Lung (tissue), 12 donors: ENCODE data around the gene SMAD6. TPM values are rescaled to one million over a fixed set of nuclear protein-coding genes. Genes with fewer than 3 reads are reported as not detected.

Experiments used
- ATAC-seq: fragments of 200-7000 bp; cut with Tn5 transposase; one replicate; pipeline ENCODE4 v1.9.1; 2020; ENCODE audit warnings: moderate number of reproducible peaks; ENCODE audit not compliant: insufficient read depth, low FRiP score
- DNase-seq, 3 donors: peaks; one replicate each; pipeline ENCODE4 v3.0.0-alpha.2; 2013 to 2017
- H3K27ac ChIP-seq, 2 donors: one replicate each; pipeline ENCODE4 v1.5.1; 2013; ENCODE audit warnings: mild to moderate bottlenecking in 2 of 2, moderate library complexity in 2 of 2, control low read depth in 1 of 2, inconsistent platforms in 1 of 2, low read depth in 1 of 2, low read length in 1 of 2
- H3K27me3 ChIP-seq, 3 donors: one replicate each; pipeline ENCODE4 v1.5.1; 2013; ENCODE audit warnings: low read length in 2 of 3; ENCODE audit not compliant: control insufficient read depth in 3 of 3, insufficient read depth in 3 of 3
- H3K36me3 ChIP-seq, 4 donors: one replicate each; pipeline ENCODE4 v1.5.1; 2013; ENCODE audit warnings: low read length in 4 of 4, mild to moderate bottlenecking in 1 of 4, moderate library complexity in 1 of 4; ENCODE audit not compliant: control insufficient read depth in 4 of 4, insufficient read depth in 4 of 4
- H3K4me1 ChIP-seq, 5 donors: one replicate each; pipeline ENCODE4 v1.5.1; 2013; ENCODE audit warnings: low read length in 5 of 5, mild to moderate bottlenecking in 2 of 5, moderate library complexity in 1 of 5; ENCODE audit not compliant: control insufficient read depth in 5 of 5, insufficient read depth in 5 of 5
- H3K4me3 ChIP-seq: one replicate; pipeline ENCODE4 v1.5.1; 2013; ENCODE audit warnings: mild to moderate bottlenecking, control low read depth, moderate library complexity
- H3K9ac ChIP-seq, 2 donors: one replicate each; pipeline ENCODE4 v1.5.1; 2013; ENCODE audit warnings: low read length in 2 of 2, control low read depth in 1 of 2; ENCODE audit not compliant: insufficient read depth in 1 of 2
- H3K9me3 ChIP-seq, 4 donors: one replicate each; pipeline ENCODE4 v1.5.1; 2013; ENCODE audit warnings: low read length in 3 of 4, mild to moderate bottlenecking in 1 of 4, moderate library complexity in 1 of 4; ENCODE audit not compliant: control insufficient read depth in 4 of 4, insufficient read depth in 3 of 4
- CTCF ChIP-seq: IDR thresholded peaks from 2 replicates; pipeline ENCODE4 v1.5.1; 2012; ENCODE audit warnings: mild to moderate bottlenecking; ENCODE audit errors: control extremely low read depth, extremely low read depth
- WGBS, 2 donors: extraction: QIAGEN DNeasy Blood & Tissue Kit; methylation state at CpG; one replicate each; pipeline ENCODE4 v1.1.7; 2013; 5-methylcytosine and 5-hydroxymethylcytosine counted together
- polyA plus RNA-seq, 2 donors: library from polyadenylated mRNA; stranded (reverse); fragments of 200-250 nt; gene quantifications; one replicate each; pipeline ENCODE4 v1.2.1, GENCODE V29; 2013
- total RNA-seq, 2 donors: library from RNA; depleted of rRNA in 1 of 2; stranded (reverse); fragments of >200 nt in 1 of 2; gene quantifications; one replicate each; pipeline ENCODE4 v1.2.1, GENCODE V29; 2014 to 2021
- donor health status: control.
- donor health status: control.
- donor health status: Bipolar disorder and iron deficiency.
- donor health status: healthy.
- donor health status: DM: yes; HTN: yes; CAD: no.

Gene SMAD6
- total and polyA plus RNA-seq, 4 donors = 24.2 to 67.9 (median 59.1) TPM

GRCh38 chr15:66739287-66739686, 37.3 kb downstream of the SMAD6 start:
- Histone ChIP-seq H3K36me3 (peaks cover 0 to 6% (median 2%) of the 10 kb centered on the region in 4 donors), H3K9ac (no peak overlapping the region), H3K27ac (no peak overlapping the region), H3K27me3 (no peaks in the 10 kb centered on the region), H3K4me3 (no peak overlapping the region), H3K4me1 (peaks cover 9 to 63% (median 39%) of the 10 kb centered on the region in 5 donors), H3K9me3 (no peaks in the 10 kb centered on the region)
- no peak for TF ChIP-seq CTCF
- no peak for ATAC-seq
- no peak for DNase-seq
- 58 to 71% methylated on average over 6 of the region's 6 CpGs for WGBS, 2 donors

- peak; percentile 70 to 89 (median 81) for DNase-seq
- no peak for ATAC-seq
Measured at GRCh38 chr15:66740802-66741201, 38.8 kb downstream of the SMAD6 start.

GRCh38 chr15:66741646-66742045, 39.6 kb downstream of the SMAD6 start:
- Histone ChIP-seq H3K36me3 (peaks cover 0 to 6% (median 2%) of the 10 kb centered on the region in 4 donors), H3K9me3 (no peaks in the 10 kb centered on the region), H3K4me3 (no peak overlapping the region), H3K27me3 (no peaks in the 10 kb centered on the region), H3K4me1 (peaks cover 11 to 66% (median 41%) of the 10 kb centered on the region in 5 donors), H3K27ac (peak overlapping the region in 1 of 2 donors; percentile 33), H3K9ac (no peak overlapping the region)
- DNase-seq (no peak), ATAC-seq (no peak)
- no peak for TF ChIP-seq CTCF
- 75 to 80% methylated on average over 5 of the region's 5 CpGs for WGBS, 2 donors

More at GRCh38 chr15:66740802-66741201, 38.8 kb downstream of the SMAD6 start:
- Histone ChIP-seq H3K4me3 (no peak overlapping the region), H3K36me3 (peaks cover 0 to 6% (median 2%) of the 10 kb centered on the region in 4 donors), H3K27me3 (no peaks in the 10 kb centered on the region), H3K27ac (peak overlapping the region in 1 of 2 donors; percentile 63), H3K4me1 (peaks cover 6 to 65% (median 41%) of the 10 kb centered on the region in 5 donors), H3K9me3 (no peaks in the 10 kb centered on the region), H3K9ac (no peak overlapping the region)
- TF ChIP-seq CTCF = no peak
- WGBS, 2 donors = 58 to 65% methylated on average over 8 of the region's 8 CpGs

GRCh38 chr15:66742286-66742685, 40.2 kb downstream of the SMAD6 start:
- no peaks in the 10 kb centered on the region for H3K27me3 ChIP-seq
- no peak for TF ChIP-seq CTCF
- H3K4me1 ChIP-seq = peaks cover 11 to 68% (median 38%) of the 10 kb centered on the region in 5 donors
- peak overlapping the region in 1 of 2 donors; percentile 33 for H3K27ac ChIP-seq
- peaks cover 0 to 3% (median 2%) of the 10 kb centered on the region in 4 donors for H3K36me3 ChIP-seq
- H3K4me3 ChIP-seq = no peak overlapping the region
- ATAC-seq (no peak), DNase-seq (no peak)
- no peak overlapping the region for H3K9ac ChIP-seq
- WGBS, 2 donors = 91 to 94% methylated on average over 6 of the region's 6 CpGs
- no peaks in the 10 kb centered on the region for H3K9me3 ChIP-seq
